A673 (cell line): ENCODE measurements around the gene CBX2. TPM values are rescaled to one million over a fixed set of nuclear protein-coding genes. Genes with fewer than 3 reads are reported as not detected.
A peak's percentile ranks its signal among the peaks of the same experiment; 100 is the strongest.

Experiments used
- BruUV-seq: library from RNA; stranded (reverse); fragments of 400-500 nt; replicated peaks from 2 replicates; lab custom pipeline; 2021; lab: Mats Ljungman, UMichigan
- CTCF ChIA-PET: fragments of 300-600 bp; sonication (Branson Sonifier 250); formaldehyde crosslinking; loops from one replicate; lab custom pipeline; 2022; ENCODE audit warnings: antibody characterized with exemption; lab: Charles Lee
- POLR2A ChIA-PET: fragments of 300-600 bp; sonication (Branson Sonifier 250); formaldehyde crosslinking; loops from one replicate; lab custom pipeline; 2022; ENCODE audit warnings: antibody characterized with exemption; ENCODE audit not compliant: low non-redundant PET; lab: Charles Lee
- DNase-seq: peaks from one replicate; pipeline ENCODE4 v3.0.0-alpha.2; 2015; ENCODE audit warnings: low spot score
- H3K27ac ChIP-seq: fragments of 200-600 bp; sonication (generic); 2 replicates; pipeline ENCODE4 v1.5.1; 2016; ENCODE audit warnings: mixed run types, low read depth, mild to moderate bottlenecking, mixed read lengths, antibody characterized with exemption, low read length; ENCODE audit not compliant: poor library complexity, severe bottlenecking
- H3K27me3 ChIP-seq: fragments of 200-600 bp; sonication (generic); replicated peaks from 2 replicates; pipeline ENCODE4 v1.6.1; 2017; ENCODE audit warnings: mixed run types, low read depth, mild to moderate bottlenecking, mixed read lengths, antibody characterized with exemption, low read length; ENCODE audit not compliant: insufficient read depth, poor library complexity
- H3K36me3 ChIP-seq: fragments of 200-600 bp; sonication (generic); 2 replicates; pipeline ENCODE4 v1.6.1; 2016; ENCODE audit warnings: mixed run types, mild to moderate bottlenecking, mixed read lengths, antibody characterized with exemption, low read length; ENCODE audit not compliant: insufficient read depth, poor library complexity, severe bottlenecking
- H3K4me1 ChIP-seq: fragments of 200-600 bp; sonication (generic); 2 replicates; pipeline ENCODE4 v1.6.1; 2017; ENCODE audit warnings: mixed run types, mild to moderate bottlenecking, mixed read lengths, antibody characterized with exemption, low read length; ENCODE audit not compliant: insufficient read depth, poor library complexity, severe bottlenecking
- H3K4me3 ChIP-seq: fragments of 200-600 bp; sonication (generic); 2 replicates; pipeline ENCODE4 v1.5.1; 2016; ENCODE audit warnings: low read depth, mixed run types, mild to moderate bottlenecking, mixed read lengths, low read length; ENCODE audit not compliant: poor library complexity, severe bottlenecking
- H3K9me3 ChIP-seq: fragments of 200-600 bp; sonication (generic); 2 replicates; pipeline ENCODE4 v1.6.1; 2016; ENCODE audit warnings: mixed run types, low read depth, mild to moderate bottlenecking, mixed read lengths, antibody characterized with exemption, low read length; ENCODE audit not compliant: poor library complexity, severe bottlenecking
- EZH2 ChIP-seq: fragments of 200-600 bp; sonication (generic); IDR thresholded peaks from 2 replicates; pipeline ENCODE4 v1.6.1; 2017; ENCODE audit warnings: borderline replicate concordance, low read depth, mild to moderate bottlenecking, mixed read lengths, antibody characterized with exemption, low read length; ENCODE audit not compliant: poor library complexity, severe bottlenecking
- intact Hi-C: fragments of 100-400 bp; cut with micrococcal nuclease; formaldehyde crosslinking; loops from one replicate; pipeline ENCODE4 v1.10.0; 2022; ENCODE audit not compliant: unreplicated experiment
- total RNA-seq: library from RNA; stranded (reverse); gene quantifications from 2 replicates; pipeline ENCODE4 v1.2.3, GENCODE V29; 2021
- TF ChIP-seq, protein P1 (sequence below): fragments of 300-800, 200-600 bp; sonication (generic); conservative IDR thresholded peaks from 2 replicates; pipeline ENCODE4 v1.5.1; 2017; ENCODE audit warnings: low read depth, mild to moderate bottlenecking, antibody characterized with exemption, low read length, moderate library complexity, mixed read lengths

The CBX2 gene
- total RNA-seq, 1 experiment from 2014 or later: 59.5 TPM

DNA sequence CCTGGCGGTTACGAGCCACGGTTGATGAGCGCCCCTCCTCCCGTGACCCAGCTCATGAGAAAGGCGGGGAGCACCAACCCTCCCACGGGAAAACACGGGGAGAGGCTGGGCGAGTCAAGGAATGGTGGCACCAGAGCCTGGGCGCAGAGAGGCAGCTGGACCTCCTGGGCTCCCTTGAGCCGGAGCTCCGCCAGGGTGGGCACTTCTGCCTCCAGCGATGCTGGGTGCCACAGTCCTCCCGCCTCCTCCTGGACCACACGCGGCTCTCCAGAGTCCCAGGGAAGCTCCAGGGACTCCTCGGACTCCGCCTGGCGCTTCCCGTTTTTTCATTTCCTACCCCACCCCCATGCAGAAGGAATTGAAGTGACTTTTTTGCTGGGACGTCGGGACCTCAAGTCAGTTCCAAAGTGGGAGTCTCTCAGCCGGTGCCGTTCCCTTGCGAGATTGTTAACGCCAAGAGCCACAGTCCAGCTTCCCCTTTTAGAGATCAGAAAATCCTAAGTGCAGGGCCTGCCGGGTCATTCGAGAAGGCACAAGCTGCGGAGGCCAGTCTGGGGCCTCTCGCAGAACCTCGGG, 25.6 kb downstream of the CBX2 start:
- Histone ChIP-seq H3K4me1 (peaks cover 57% of the 10 kb centered on the region), H3K36me3 (no peaks in the 10 kb centered on the region), H3K4me3 (peak overlapping the region; percentile 35), H3K9me3 (no peaks in the 10 kb centered on the region), H3K27me3 (no peaks in the 10 kb centered on the region), H3K27ac (peak overlapping the region; percentile 43)
- TF ChIP-seq, protein P1, sequence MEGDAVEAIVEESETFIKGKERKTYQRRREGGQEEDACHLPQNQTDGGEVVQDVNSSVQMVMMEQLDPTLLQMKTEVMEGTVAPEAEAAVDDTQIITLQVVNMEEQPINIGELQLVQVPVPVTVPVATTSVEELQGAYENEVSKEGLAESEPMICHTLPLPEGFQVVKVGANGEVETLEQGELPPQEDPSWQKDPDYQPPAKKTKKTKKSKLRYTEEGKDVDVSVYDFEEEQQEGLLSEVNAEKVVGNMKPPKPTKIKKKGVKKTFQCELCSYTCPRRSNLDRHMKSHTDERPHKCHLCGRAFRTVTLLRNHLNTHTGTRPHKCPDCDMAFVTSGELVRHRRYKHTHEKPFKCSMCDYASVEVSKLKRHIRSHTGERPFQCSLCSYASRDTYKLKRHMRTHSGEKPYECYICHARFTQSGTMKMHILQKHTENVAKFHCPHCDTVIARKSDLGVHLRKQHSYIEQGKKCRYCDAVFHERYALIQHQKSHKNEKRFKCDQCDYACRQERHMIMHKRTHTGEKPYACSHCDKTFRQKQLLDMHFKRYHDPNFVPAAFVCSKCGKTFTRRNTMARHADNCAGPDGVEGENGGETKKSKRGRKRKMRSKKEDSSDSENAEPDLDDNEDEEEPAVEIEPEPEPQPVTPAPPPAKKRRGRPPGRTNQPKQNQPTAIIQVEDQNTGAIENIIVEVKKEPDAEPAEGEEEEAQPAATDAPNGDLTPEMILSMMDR: no peak
- no peak for TF ChIP-seq EZH2
- intact Hi-C loops: no loop called here
- CTCF ChIA-PET: no interaction called here
- POLR2A ChIA-PET: no interaction called here
- BruUV-seq: no TSS peak
- no peak for DNase-seq

DNA sequence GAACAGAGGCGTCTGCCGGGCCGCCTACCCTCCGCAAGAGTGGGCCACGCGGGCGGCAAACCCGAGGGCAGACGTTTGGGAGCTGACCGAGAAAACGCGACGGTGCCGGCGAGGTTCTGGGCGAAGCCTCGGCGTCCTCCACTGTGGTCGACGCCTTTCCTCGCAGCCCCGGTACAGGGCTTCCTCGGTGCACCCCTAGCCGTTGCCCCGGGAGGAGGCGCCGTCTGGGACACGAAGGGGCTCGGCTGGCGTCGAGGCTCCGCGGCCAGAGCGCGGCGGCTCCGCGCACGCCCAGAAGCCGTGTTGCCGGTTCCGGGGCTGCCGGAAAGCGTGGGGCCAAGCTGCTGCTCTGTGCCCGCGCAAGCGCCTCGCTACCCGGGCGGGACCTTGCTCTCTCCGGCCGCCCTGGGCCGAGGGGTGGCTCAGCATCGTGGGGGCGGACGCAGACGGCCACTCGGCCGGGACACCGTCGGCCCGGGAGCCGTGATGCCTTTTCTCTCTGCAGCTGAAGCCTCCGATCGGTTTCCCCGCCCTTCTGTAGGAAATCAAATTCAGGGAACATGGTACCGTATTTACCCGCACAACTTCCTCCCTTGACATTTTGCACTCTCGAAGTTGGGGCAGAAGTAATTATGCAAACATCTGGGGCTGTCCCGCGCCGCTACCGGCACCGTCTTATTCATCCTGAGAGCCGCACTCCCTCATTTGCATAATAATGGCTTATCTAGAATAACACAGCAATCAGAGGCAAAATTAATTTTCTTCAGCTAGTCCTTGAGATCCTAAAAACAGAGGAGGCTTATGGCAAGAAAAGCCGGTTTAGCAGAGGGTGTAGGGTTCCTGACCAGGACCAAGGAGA, 26.3 kb downstream of the CBX2 start:
- BruUV-seq: no TSS peak
- TF ChIP-seq, protein P1: no peak
- no peak for TF ChIP-seq EZH2
- CTCF ChIA-PET: no interaction called here

GRCh38 chr17:79804856-79805696, 27.1 kb downstream of the CBX2 start:
- H3K4me3 ChIP-seq: no peak overlapping the region
- POLR2A ChIA-PET: no interaction called here
- CTCF ChIA-PET: no interaction called here
- H3K4me1 ChIP-seq: peaks cover 42% of the 10 kb centered on the region
- TF ChIP-seq, protein P1: no peak
- no peak for TF ChIP-seq EZH2
- H3K27me3 ChIP-seq: no peaks in the 10 kb centered on the region
- H3K9me3 ChIP-seq: no peaks in the 10 kb centered on the region
- BruUV-seq: no TSS peak
- H3K27ac ChIP-seq: no peak overlapping the region
- H3K36me3 ChIP-seq: no peaks in the 10 kb centered on the region
- intact Hi-C loops: no loop called here
- DNase-seq: no peak

More for the DNA sequence above, 26.3 kb downstream of the CBX2 start:
- H3K27ac ChIP-seq: peak overlapping the region; percentile 43
- H3K4me3 ChIP-seq: peak overlapping the region; percentile 35
- H3K36me3 ChIP-seq: no peaks in the 10 kb centered on the region
- no peaks in the 10 kb centered on the region for H3K9me3 ChIP-seq
- POLR2A ChIA-PET: no interaction called here
- peak; percentile 67 for DNase-seq
- H3K27me3 ChIP-seq: no peaks in the 10 kb centered on the region
- H3K4me1 ChIP-seq: peaks cover 50% of the 10 kb centered on the region
- intact Hi-C loops: no loop called here
